NT2/D1 (cell line): ENCODE data around the gene SELENOO.

Experiments used
- SUZ12 ChIP-seq: IDR thresholded peaks from 2 replicates; pipeline ENCODE4 v1.6.1; 2011; ENCODE audit not compliant: insufficient read length, insufficient read depth; ENCODE audit errors: extremely low read depth
- YY1 ChIP-seq: IDR thresholded peaks from 2 replicates; pipeline ENCODE4 v1.6.1; 2011; ENCODE audit not compliant: insufficient read length, insufficient read depth
- ZNF274 ChIP-seq: IDR thresholded peaks from 2 replicates; pipeline ENCODE4 v1.6.1; 2011; ENCODE audit warnings: mild to moderate bottlenecking, low read depth, low read length

DNA sequence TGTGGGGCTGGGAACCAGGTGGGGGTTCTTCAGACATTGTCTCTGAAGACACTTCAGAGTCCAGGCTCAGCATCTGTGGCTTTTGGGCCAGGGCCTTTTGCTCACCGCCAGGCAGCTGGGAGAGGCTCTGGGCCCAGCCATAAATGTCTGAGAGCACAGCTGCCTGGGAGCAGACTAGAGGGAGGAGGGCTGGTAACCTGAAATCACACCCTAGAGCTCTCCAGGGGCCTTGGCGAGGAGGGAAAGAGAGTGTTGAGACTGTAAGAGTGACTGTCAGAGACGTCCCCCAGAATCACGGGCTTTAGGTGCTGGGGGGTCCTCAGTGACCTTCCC is 11.0 kb upstream of the SELENOO start:
- TF ChIP-seq YY1 (no peak), ZNF274 (no peak), SUZ12 (no peak)
